Erythroblast (primary cell): ENCODE measurements around the gene MAN1C1.

Experiments
- GATA1 ChIP-seq: IDR thresholded peaks from 2 replicates; pipeline ENCODE4 v1.6.1; 2011; ENCODE audit warnings: low read depth, mild to moderate bottlenecking, control low read depth, low read length, moderate library complexity
- POLR2A ChIP-seq: IDR thresholded peaks from 2 replicates; pipeline ENCODE4 v1.6.1; 2011; ENCODE audit warnings: mild to moderate bottlenecking, low read length

DNA sequence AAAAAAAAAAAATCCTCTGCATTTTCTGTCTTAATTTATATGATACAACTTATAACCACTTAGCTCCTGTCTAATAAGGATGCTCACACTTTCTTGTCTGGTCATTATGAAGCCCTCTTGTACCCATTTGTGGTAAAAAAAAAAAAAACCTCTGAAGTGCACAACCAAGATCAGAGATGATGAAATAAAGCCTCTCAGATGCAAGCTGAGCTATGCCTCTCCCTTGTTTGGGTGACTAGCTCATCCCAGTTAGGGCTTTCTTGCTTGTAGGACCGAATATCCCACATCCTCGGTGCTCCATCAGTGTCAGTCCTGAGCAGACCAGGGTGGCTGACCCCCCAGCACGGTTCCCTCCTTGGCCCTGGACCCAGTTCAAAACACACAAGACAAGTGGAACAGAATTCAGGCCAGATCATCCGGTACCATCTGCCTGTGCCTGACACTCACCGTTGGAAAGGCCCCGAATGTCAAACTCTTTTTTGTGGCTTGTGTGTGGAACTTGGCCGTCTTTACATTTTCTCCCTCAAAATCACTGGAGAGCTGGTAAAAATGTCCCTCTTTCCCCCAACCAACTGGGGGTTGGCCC is 177.1 kb downstream of the MAN1C1 start:
- no peak for TF ChIP-seq POLR2A
- no peak for TF ChIP-seq GATA1
